ENCODE results near the gene MSI2. TPM values are rescaled to one million over a fixed set of nuclear protein-coding genes. Genes with fewer than 3 reads are reported as not detected.

Gene MSI2
- total and polyA plus RNA-seq, 2 experiments from 2014 or later = 18.9 to 41.8 TPM

- H2AFZ ChIP-seq = no peak overlapping the region
- no peak overlapping the region for H3K4me3 ChIP-seq
- H3K27ac Mint-ChIP-seq = no peak overlapping the region
- TF ChIP-seq ZNF331 (CRISPR knock-in tag; IDR thresholded peaks at IDR 0.05; ENCODE audit: low read depth) = no peak
- TF ChIP-seq STAT1 (IDR thresholded peaks at IDR 0.05; ENCODE audit: unreplicated experiment) = no peak
- no peak for TF ChIP-seq JUNB (IDR thresholded peaks at IDR 0.05; ENCODE audit: unreplicated experiment)
- no peak for TF ChIP-seq EZH2 (IDR thresholded peaks at IDR 0.05; ENCODE audit: low read depth, unreplicated experiment)
- no peak for TF ChIP-seq POLR2AphosphoS5 (IDR thresholded peaks at IDR 0.05; ENCODE audit: low read depth)
- no peak for TF ChIP-seq ZNF462 (CRISPR knock-in tag; IDR thresholded peaks at IDR 0.05)
- no peak for TF ChIP-seq CTCF (conservative IDR thresholded peaks at IDR 0.05; ENCODE audit: low read depth in 2 of 2)
- no peak for TF ChIP-seq ZNF114 (CRISPR knock-in tag; IDR thresholded peaks at IDR 0.05)
- no peak for TF ChIP-seq ETS1 (IDR thresholded peaks at IDR 0.05)
- TF ChIP-seq REST (IDR thresholded peaks at IDR 0.05; ENCODE audit: unreplicated experiment) = no peak
- no peak for TF ChIP-seq NANOG (IDR thresholded peaks at IDR 0.05; ENCODE audit: borderline replicate concordance)
- TF ChIP-seq EZH2phosphoT487 (IDR thresholded peaks at IDR 0.05; ENCODE audit: unreplicated experiment) = no peak
- no peak for TF ChIP-seq CREB1 (CRISPR knock-in tag; IDR thresholded peaks at IDR 0.05; ENCODE audit: low read depth)
- DNase-seq (ENCODE audit: low spot score) (no peak), ATAC-seq (peak; percentile 44)
- peaks cover 42% of the 10 kb centered on the region for H3K4me1 Mint-ChIP-seq
- H3K36me3 Mint-ChIP-seq (ENCODE audit: low read depth) = no peaks in the 10 kb centered on the region
- peaks cover 24% of the 10 kb centered on the region for H3K79me2 ChIP-seq (replicated peaks; ENCODE audit: insufficient read depth)
- H3K27me3 ChIP-seq (ENCODE audit: insufficient read depth) = no peaks in the 10 kb centered on the region
- H3K4me2 ChIP-seq = peak overlapping the region; percentile 24; the same call in 1 of the 2 replicates
- H3K4me3 Mint-ChIP-seq = no peak overlapping the region
- peaks cover 27% of the 10 kb centered on the region for H3K4me1 ChIP-seq (ENCODE audit: insufficient read depth)
- no peaks in the 10 kb centered on the region for H3F3A ChIP-seq (replicated peaks; ENCODE audit: low read depth)
- H3K27me3 Mint-ChIP-seq (ENCODE audit: insufficient read depth, low read depth, poor library complexity) = peaks cover 5% of the 10 kb centered on the region
- no peaks in the 10 kb centered on the region; the same call in 1 of the 2 replicates for H4K20me1 ChIP-seq (replicated peaks; ENCODE audit: insufficient read depth)
- H3K9me3 Mint-ChIP-seq = no peaks in the 10 kb centered on the region
- no peaks in the 10 kb centered on the region for H3K9me2 ChIP-seq (ENCODE audit: insufficient read depth)
- no peak overlapping the region for H3K27ac ChIP-seq (ENCODE audit: low read depth)
- no peaks in the 10 kb centered on the region for H3K36me3 ChIP-seq (ENCODE audit: insufficient read depth)
Observed at GRCh38 chr17:57363998-57364643, 107.8 kb downstream of the MSI2 start.

All from GM23338 (cell line).